DOHH2 (cell line): ENCODE data around the gene SHISA4.

Source experiments
- H3F3A ChIP-seq: fragments of 200-600 bp; sonication (generic), shearing (Covaris generic); 2 replicates; pipeline ENCODE4 v1.6.0; 2016; ENCODE audit warnings: antibody characterized with exemption, mild to moderate bottlenecking; ENCODE audit not compliant: control insufficient read depth, insufficient read depth
- H3K27ac ChIP-seq: fragments of 200-600 bp; sonication (generic); 2 replicates; pipeline ENCODE4 v1.5.1; 2014; ENCODE audit warnings: low read depth, mild to moderate bottlenecking, low read length, moderate library complexity
- H3K27me3 ChIP-seq: fragments of 200-600 bp; sonication (generic); 2 replicates; pipeline ENCODE4 v1.6.1; 2014; ENCODE audit warnings: mild to moderate bottlenecking, low read length, mixed read lengths; ENCODE audit not compliant: control insufficient read depth
- H3K36me3 ChIP-seq: fragments of 200-600 bp; sonication (generic); 2 replicates; pipeline ENCODE4 v1.6.1; 2014; ENCODE audit warnings: mild to moderate bottlenecking, low read length, moderate library complexity, mixed read lengths; ENCODE audit not compliant: control insufficient read depth
- H3K4me1 ChIP-seq: fragments of 200-600 bp; sonication (generic); 2 replicates; pipeline ENCODE4 v1.6.1; 2014; ENCODE audit warnings: mild to moderate bottlenecking, low read length, mixed read lengths; ENCODE audit not compliant: control insufficient read depth
- H3K4me2 ChIP-seq: fragments of 200-600 bp; sonication (generic); 2 replicates; pipeline ENCODE4 v1.6.0; 2014; ENCODE audit warnings: mild to moderate bottlenecking, low read length, moderate library complexity
- H3K4me3 ChIP-seq: fragments of 200-600 bp; sonication (generic); 2 replicates; pipeline ENCODE4 v1.5.1; 2014; ENCODE audit warnings: mild to moderate bottlenecking, low read length, mixed read lengths
- H3K79me2 ChIP-seq: fragments of 200-600 bp; sonication (generic); 2 replicates; pipeline ENCODE4 v1.6.1; 2014; ENCODE audit warnings: mild to moderate bottlenecking, low read length, mixed read lengths; ENCODE audit not compliant: control insufficient read depth
- H3K9me2 ChIP-seq: fragments of 200-600 bp; sonication (generic); replicated peaks from 2 replicates; pipeline ENCODE4 v1.6.1; 2014; ENCODE audit warnings: mild to moderate bottlenecking, low read length, mixed read lengths; ENCODE audit not compliant: control insufficient read depth
- H3K9me3 ChIP-seq: fragments of 200-600 bp; sonication (generic); 2 replicates; pipeline ENCODE4 v1.6.1; 2014; ENCODE audit warnings: antibody characterized with exemption, low read length, mixed read lengths; ENCODE audit not compliant: control insufficient read depth, insufficient read depth
- H4K20me1 ChIP-seq: fragments of 200-600 bp; sonication (generic); 2 replicates; pipeline ENCODE4 v1.6.0; 2014; ENCODE audit warnings: low read depth, mild to moderate bottlenecking, antibody characterized with exemption, low read length, moderate library complexity; ENCODE audit not compliant: control insufficient read depth, insufficient read depth
- EZH2phosphoT487 ChIP-seq: fragments of 200-600 bp; sonication (generic); IDR thresholded peaks from 2 replicates; pipeline ENCODE4 v1.6.1; 2017; ENCODE audit warnings: borderline replicate concordance, mild to moderate bottlenecking, antibody characterized with exemption, low read length, moderate library complexity, mixed read lengths
- TF ChIP-seq, protein P1 (sequence below): fragments of 200-600 bp; sonication (generic); IDR thresholded peaks from one replicate; pipeline ENCODE4 v1.5.1; 2014; ENCODE audit warnings: antibody characterized with exemption, mild to moderate bottlenecking, low read depth, low read length; ENCODE audit not compliant: poor library complexity, severe bottlenecking

Gene SHISA4

DNA sequence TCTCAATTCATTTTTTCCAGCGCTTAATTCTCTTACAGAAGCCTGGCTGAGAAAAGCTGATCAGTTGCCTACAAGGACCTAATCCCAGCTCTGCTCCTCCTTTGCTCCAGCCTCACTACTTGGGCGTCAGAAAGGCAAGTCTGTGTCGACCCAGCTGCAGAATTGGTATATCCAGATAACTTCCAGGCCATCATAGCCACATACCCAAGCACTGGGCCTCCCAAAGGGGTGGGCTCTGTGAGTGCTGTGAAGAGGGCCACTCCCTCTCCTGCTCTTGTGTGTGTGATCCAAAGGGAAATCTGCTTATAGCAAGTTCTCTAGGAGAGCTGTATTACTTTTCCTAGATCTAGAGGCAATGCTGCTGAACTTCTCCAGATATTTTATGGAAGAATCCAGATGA lies 39.6 kb downstream of the SHISA4 start:
- no peak overlapping the region for H3K4me3 ChIP-seq
- H3K9me2 ChIP-seq, result no peaks in the 10 kb centered on the region
- no peaks in the 10 kb centered on the region for H3K36me3 ChIP-seq
- H3K27ac ChIP-seq, result no peak overlapping the region
- no peaks in the 10 kb centered on the region for H3K79me2 ChIP-seq
- H3K4me2 ChIP-seq, result no peak overlapping the region
- peaks cover 5% of the 10 kb centered on the region; the same call in 1 of the 2 replicates for H3K27me3 ChIP-seq
- no peaks in the 10 kb centered on the region for H4K20me1 ChIP-seq
- H3K9me3 ChIP-seq, result no peaks in the 10 kb centered on the region
- TF ChIP-seq, protein P1, sequence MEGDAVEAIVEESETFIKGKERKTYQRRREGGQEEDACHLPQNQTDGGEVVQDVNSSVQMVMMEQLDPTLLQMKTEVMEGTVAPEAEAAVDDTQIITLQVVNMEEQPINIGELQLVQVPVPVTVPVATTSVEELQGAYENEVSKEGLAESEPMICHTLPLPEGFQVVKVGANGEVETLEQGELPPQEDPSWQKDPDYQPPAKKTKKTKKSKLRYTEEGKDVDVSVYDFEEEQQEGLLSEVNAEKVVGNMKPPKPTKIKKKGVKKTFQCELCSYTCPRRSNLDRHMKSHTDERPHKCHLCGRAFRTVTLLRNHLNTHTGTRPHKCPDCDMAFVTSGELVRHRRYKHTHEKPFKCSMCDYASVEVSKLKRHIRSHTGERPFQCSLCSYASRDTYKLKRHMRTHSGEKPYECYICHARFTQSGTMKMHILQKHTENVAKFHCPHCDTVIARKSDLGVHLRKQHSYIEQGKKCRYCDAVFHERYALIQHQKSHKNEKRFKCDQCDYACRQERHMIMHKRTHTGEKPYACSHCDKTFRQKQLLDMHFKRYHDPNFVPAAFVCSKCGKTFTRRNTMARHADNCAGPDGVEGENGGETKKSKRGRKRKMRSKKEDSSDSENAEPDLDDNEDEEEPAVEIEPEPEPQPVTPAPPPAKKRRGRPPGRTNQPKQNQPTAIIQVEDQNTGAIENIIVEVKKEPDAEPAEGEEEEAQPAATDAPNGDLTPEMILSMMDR, result no peak
- TF ChIP-seq EZH2phosphoT487, result no peak
- no peaks in the 10 kb centered on the region for H3K4me1 ChIP-seq
- H3F3A ChIP-seq, result no peaks in the 10 kb centered on the region

DNA sequence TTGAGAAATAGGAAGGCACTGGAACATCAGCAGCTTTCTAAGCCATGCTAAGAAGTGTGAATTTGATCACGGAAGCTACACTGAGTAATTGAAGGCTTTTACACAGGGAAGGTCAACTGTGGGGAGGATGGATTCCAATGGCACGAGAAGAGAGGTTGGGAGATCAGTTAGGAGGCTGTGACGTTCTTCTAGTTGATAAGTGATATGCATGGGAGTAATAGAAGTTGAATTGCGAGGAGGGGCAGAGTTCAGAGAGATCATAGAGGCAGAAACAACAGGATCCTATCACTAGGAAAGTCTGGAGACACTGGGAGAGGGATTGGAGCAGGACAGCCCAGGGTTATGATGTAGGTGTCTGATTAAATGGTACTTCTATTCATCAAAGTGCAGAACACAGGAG lies 41.4 kb downstream of the SHISA4 start:
- Histone ChIP-seq H3K27me3 (peaks cover 12% of the 10 kb centered on the region), H3F3A (no peaks in the 10 kb centered on the region), H3K9me3 (no peaks in the 10 kb centered on the region), H3K4me3 (no peak overlapping the region), H3K27ac (no peak overlapping the region), H3K4me1 (no peaks in the 10 kb centered on the region), H3K4me2 (no peak overlapping the region), H3K79me2 (no peaks in the 10 kb centered on the region), H3K36me3 (no peaks in the 10 kb centered on the region), H3K9me2 (no peaks in the 10 kb centered on the region), H4K20me1 (no peaks in the 10 kb centered on the region)
- TF ChIP-seq EZH2phosphoT487, result no peak
- TF ChIP-seq, protein P1, result no peak

DNA sequence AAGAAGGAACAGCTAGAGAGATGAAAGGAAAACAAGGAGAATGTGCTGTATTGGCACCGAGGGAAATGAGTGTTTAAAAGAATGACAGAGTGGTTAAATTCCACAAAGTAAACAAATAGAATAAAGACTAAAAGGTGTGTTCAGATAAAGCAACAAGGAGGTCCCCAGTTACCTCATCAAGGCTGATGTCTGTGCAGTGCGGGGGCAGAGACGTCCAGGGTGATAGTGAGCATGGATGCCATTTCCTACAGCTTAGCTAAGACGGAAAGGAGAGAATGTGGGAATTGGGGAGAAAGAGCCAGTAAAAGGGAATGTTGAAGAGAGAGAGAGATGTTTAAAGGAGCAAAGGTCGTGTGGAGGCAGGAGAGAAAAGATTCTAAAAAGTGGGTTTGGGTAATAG lies 42.1 kb downstream of the SHISA4 start:
- H3K27me3 ChIP-seq, result peaks cover 12% of the 10 kb centered on the region
- H3K79me2 ChIP-seq, result no peaks in the 10 kb centered on the region
- no peaks in the 10 kb centered on the region for H3K9me2 ChIP-seq
- no peak for TF ChIP-seq EZH2phosphoT487
- TF ChIP-seq, protein P1, result no peak
- H3K4me3 ChIP-seq, result no peak overlapping the region
- H4K20me1 ChIP-seq, result no peaks in the 10 kb centered on the region
- no peaks in the 10 kb centered on the region for H3K4me1 ChIP-seq
- H3K4me2 ChIP-seq, result no peak overlapping the region
- H3K36me3 ChIP-seq, result no peaks in the 10 kb centered on the region
- no peaks in the 10 kb centered on the region for H3F3A ChIP-seq
- H3K27ac ChIP-seq, result no peak overlapping the region
- no peaks in the 10 kb centered on the region for H3K9me3 ChIP-seq

DNA sequence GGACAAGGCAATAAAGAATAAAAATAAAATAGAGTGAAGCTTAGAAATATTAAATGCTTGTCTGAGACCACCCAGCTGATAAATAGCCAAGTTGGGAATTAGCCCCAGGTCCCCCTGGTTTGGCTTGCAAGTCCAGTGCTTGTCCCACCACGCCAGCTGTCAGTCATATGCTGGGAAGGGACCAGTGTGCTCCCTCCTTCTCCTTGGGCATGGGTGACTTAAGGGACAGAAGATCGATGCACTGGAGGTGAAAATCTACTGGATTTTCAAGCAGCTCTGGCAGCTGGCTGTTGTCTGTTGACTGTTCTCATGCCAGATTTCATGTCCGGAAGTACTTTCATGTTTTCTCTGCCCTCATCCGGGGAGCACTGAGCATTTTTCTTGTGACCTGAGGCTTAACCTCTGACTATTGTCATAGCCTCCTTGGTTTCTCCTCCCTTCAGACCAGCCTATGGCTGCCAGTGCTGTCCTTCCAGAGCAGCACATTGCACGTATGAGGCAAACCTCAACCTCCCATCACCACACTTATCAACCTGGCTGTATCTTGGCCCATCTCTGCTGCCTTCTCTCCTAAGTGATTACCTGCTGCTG lies 45.2 kb downstream of the SHISA4 start:
- Histone ChIP-seq H3K36me3 (no peaks in the 10 kb centered on the region), H3K79me2 (no peaks in the 10 kb centered on the region), H3K9me3 (no peaks in the 10 kb centered on the region), H4K20me1 (no peaks in the 10 kb centered on the region), H3K9me2 (no peaks in the 10 kb centered on the region), H3K27ac (no peak overlapping the region), H3K4me1 (no peaks in the 10 kb centered on the region), H3K4me2 (no peak overlapping the region), H3K4me3 (no peak overlapping the region), H3K27me3 (peaks cover 8% of the 10 kb centered on the region), H3F3A (no peaks in the 10 kb centered on the region)
- TF ChIP-seq, protein P1, result no peak
- TF ChIP-seq EZH2phosphoT487, result no peak
